ENCODE measurements around the gene NDUFA8. TPM values are rescaled to one million over a fixed set of nuclear protein-coding genes. Genes with fewer than 3 reads are reported as not detected.

Gene NDUFA8
- total RNA-seq, 4 donors from 2014 or later = 40.6 to 48.0 (median 45.7) TPM

DNA sequence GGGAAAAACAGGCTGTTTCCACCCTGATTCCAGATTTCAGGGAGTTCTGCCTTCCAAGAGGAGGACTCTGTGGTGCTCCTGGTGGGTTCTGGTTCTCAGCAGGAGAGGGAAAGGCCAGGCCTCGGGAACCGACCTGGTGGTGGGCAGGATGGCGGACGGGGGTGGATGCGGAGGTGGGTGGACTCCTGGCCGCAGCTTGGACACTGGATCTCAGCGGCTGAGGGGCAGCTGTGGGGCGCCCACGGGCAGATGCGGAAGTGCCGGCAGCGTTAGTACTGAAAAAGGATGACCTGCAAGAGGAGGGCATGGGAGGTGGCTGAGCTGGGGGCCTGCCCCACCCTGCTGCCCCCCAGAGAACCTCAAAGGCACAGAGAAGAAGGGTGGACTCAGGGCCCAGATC is 44.9 kb upstream of the NDUFA8 start:
- Histone ChIP-seq H3K27me3 (peaks cover 0 to 21% (median 0%) of the 10 kb centered on the region in 4 donors), H3K27ac (no peak overlapping the region), H3K4me1 (no peaks in the 10 kb centered on the region), H3K36me3 (no peaks in the 10 kb centered on the region), H3K4me3 (no peak overlapping the region), H3K9me3 (no peaks in the 10 kb centered on the region)
- no peak for DNase-seq
- no peak for TF ChIP-seq POLR2A (IDR thresholded peaks at IDR 0.05)
- TF ChIP-seq, protein P1, sequence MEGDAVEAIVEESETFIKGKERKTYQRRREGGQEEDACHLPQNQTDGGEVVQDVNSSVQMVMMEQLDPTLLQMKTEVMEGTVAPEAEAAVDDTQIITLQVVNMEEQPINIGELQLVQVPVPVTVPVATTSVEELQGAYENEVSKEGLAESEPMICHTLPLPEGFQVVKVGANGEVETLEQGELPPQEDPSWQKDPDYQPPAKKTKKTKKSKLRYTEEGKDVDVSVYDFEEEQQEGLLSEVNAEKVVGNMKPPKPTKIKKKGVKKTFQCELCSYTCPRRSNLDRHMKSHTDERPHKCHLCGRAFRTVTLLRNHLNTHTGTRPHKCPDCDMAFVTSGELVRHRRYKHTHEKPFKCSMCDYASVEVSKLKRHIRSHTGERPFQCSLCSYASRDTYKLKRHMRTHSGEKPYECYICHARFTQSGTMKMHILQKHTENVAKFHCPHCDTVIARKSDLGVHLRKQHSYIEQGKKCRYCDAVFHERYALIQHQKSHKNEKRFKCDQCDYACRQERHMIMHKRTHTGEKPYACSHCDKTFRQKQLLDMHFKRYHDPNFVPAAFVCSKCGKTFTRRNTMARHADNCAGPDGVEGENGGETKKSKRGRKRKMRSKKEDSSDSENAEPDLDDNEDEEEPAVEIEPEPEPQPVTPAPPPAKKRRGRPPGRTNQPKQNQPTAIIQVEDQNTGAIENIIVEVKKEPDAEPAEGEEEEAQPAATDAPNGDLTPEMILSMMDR (IDR thresholded peaks at IDR 0.05) = no peak
- WGBS, 2 donors = 70 to 94% methylated on average over 2 to 10 of the region's 12 CpGs
- intact Hi-C loops (cut with DNase I) = no loop called here

DNA sequence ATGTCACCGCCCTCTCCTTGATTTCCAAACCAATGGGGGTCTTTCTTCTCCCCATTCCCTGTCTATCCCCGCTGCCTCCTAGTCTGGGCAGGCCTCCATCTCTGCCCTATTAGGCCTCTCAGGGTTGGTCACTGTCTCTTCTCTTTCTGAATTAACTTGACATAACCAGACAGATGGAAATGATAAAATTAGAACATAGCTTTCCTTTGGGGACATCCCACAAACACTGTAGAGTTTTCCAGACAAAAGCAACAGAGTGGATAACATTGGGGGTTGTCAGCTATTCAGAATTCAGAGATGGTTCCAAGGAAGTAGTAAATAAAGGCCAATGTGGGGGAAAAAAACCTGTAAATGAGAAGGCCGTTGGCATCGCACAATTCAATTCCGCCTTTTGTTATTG is 44.5 kb upstream of the NDUFA8 start:
- no peak overlapping the region for H3K4me3 ChIP-seq
- no peak overlapping the region for H3K27ac ChIP-seq
- H3K36me3 ChIP-seq = no peaks in the 10 kb centered on the region
- no peak for DNase-seq
- 91 to 94% methylated on average over 5 of the region's 5 CpGs for WGBS, 2 donors
- no peaks in the 10 kb centered on the region for H3K9me3 ChIP-seq
- no peaks in the 10 kb centered on the region for H3K4me1 ChIP-seq
- no peak for TF ChIP-seq POLR2A (IDR thresholded peaks at IDR 0.05)
- H3K27me3 ChIP-seq = peaks cover 0 to 21% (median 0%) of the 10 kb centered on the region in 4 donors
- intact Hi-C loops (cut with DNase I) = no loop called here

DNA sequence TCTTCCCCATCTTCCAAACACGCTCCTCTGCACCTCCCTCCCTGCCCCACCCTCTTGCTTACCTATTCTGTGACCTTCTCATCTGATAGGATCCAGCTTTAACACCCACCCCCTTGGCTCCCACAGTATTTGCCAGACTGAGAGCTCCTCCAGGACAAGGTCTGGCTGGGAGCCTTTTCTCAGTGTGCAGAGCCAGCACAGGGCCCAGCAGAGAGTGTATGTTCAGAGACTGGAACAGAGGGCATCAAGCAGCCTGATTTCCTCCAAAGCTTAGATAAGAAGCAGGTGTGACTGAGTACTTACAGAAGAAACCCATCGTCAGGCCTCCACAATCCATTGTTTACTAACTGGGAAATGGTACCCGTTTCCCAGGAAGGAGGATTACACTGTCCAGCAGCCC is 42.5 kb upstream of the NDUFA8 start:
- 69 to 83% methylated on average over 1 to 3 of the region's 3 CpGs for WGBS, 2 donors

DNA sequence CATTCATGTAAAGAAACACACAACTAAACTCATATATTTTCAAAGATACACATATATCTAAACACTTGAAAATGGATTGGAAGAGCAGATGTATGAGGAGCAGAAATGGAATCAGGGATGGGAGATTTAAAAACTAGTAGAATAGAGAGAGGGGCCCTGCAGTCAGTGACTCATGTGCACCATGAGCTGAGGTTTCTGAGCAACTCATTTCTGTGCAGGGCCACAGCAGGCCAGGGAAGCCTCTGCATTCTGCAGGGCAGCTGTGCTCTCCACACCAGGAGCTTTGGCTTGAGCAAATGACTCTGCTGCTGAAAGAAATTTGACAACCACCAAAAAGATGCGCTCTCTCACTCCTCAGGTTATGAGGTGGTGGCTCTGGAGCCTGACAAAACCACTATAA is 42.1 kb upstream of the NDUFA8 start:
- no peaks in the 10 kb centered on the region for H3K4me1 ChIP-seq
- H3K27me3 ChIP-seq = peaks cover 0 to 13% (median 0%) of the 10 kb centered on the region in 4 donors
- no peaks in the 10 kb centered on the region for H3K36me3 ChIP-seq
- no peak for DNase-seq
- no peak overlapping the region for H3K27ac ChIP-seq
- no peak overlapping the region for H3K4me3 ChIP-seq
- no peaks in the 10 kb centered on the region for H3K9me3 ChIP-seq
- intact Hi-C loops (cut with DNase I) = no loop called here
- 80% methylated on average over 1 of the region's 1 CpG for WGBS, 2 donors
- no peak for TF ChIP-seq POLR2A (IDR thresholded peaks at IDR 0.05)
- TF ChIP-seq, protein P1 (IDR thresholded peaks at IDR 0.05) = no peak

More for the DNA sequence above, 42.5 kb upstream of the NDUFA8 start:
- intact Hi-C loops (cut with DNase I) = no loop called here
- Histone ChIP-seq H3K27ac (no peak overlapping the region), H3K4me1 (no peaks in the 10 kb centered on the region), H3K36me3 (no peaks in the 10 kb centered on the region), H3K9me3 (no peaks in the 10 kb centered on the region), H3K27me3 (peaks cover 0 to 18% (median 0%) of the 10 kb centered on the region in 4 donors), H3K4me3 (no peak overlapping the region)
- no peak for DNase-seq
- TF ChIP-seq, protein P1 (IDR thresholded peaks at IDR 0.05) = no peak
- TF ChIP-seq POLR2A (IDR thresholded peaks at IDR 0.05) = no peak

DNA sequence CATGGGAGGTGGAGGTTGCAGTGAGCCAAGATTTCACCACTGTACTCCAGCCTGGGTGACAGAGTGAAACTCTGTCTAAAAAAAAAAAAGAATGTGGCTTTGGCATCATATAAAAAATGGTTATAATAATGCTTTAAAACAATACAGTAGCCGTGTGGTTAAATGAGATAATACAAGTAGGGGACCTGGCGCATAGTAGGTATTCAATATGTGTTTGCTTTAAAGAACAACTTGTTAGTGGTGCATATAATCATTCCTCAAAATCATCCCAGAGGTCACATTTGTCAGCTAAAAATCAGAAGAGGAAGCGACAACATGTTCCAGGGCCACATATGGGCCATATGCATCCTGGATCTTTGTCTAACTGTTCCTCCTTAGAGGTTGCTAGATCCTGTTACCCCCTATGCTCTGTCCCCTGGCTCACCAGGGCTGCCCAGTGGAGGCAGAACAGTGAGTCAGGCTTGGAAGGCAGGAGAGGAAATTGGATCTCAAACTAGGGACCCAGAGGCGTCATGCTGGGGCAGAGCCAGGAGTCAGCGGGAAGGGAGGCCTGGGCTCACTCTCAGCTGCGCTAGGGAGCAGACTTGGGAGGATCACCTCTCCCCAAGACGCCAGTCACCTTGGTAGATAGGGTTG is 41.5 kb upstream of the NDUFA8 start:
- TF ChIP-seq, protein P1 (IDR thresholded peaks at IDR 0.05) = no peak
- no peak for TF ChIP-seq POLR2A (IDR thresholded peaks at IDR 0.05)
- no peak overlapping the region for H3K27ac ChIP-seq
- no peaks in the 10 kb centered on the region for H3K9me3 ChIP-seq
- H3K27me3 ChIP-seq = peaks cover 0 to 8% (median 0%) of the 10 kb centered on the region in 4 donors
- no peaks in the 10 kb centered on the region for H3K36me3 ChIP-seq
- 77 to 78% methylated on average over 6 of the region's 7 CpGs for WGBS, 2 donors
- no peak overlapping the region for H3K4me3 ChIP-seq
- DNase-seq = no peak
- intact Hi-C loops (cut with DNase I) = no loop called here
- no peaks in the 10 kb centered on the region for H3K4me1 ChIP-seq
